Activated naive CD4-positive, alpha-beta T cell treated with anti-CD3 and anti-CD28 coated beads, Interleukin-2, amount 50 U/mL, for 16 hours (primary cell): ENCODE measurements around the gene FDXACB1.
"Not testable (repeated sequence)": the region's sequence is repeated elsewhere in the genome, so short reads cannot be mapped to it uniquely, and the experiment has no call there.

Source experiments
- DNase-seq: peaks from one replicate; pipeline ENCODE4 v3.0.0-alpha.2; 2020

The FDXACB1 gene

DNA sequence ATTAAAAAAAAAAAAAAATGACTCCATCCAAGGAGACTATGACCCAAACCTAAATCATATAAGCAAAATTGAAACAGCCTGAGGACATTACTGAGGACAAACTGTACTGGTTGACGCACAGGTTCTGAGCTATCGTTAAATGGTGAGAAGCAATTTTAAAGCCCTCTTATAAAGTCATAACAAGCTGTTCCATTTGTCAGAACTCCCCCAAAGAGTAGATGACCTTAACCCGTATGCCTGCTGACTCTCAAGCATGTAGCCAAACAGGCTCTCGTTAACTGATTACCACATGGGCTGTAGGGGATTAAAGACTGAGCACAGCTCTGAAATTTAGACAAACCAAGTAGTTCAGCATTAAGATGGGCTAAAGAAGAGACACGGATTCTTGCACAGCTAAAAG, 30.4 kb upstream of the FDXACB1 start:
- DNase-seq = no peak

- no peak for DNase-seq
Observed at GRCh38 chr11:111908639-111909305, 29.8 kb upstream of the FDXACB1 start.

GRCh38 chr11:111906680-111907079, 27.7 kb upstream of the FDXACB1 start:
- no peak for DNase-seq

- no peak for DNase-seq
Observed at GRCh38 chr11:111905411-111905810, 26.4 kb upstream of the FDXACB1 start.

DNA sequence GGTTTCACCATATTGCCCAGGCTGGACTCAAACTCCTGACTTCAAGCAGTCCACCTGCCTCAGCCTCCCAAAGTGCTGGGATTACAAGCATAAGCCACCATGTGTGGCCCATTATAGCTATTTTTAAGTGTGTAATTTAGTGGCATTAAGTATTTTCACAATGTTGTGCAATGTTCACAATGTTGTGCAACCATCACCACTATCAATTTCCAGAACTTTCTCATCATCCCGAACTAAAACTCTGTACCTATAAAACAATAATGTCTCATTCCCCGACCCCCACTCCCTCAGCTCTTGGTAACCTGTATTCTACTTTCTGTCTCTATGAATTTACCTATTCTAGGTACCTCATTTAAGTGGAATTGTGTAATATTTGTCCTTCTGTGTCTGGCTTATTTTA, 7.9 kb upstream of the FDXACB1 start:
- DNase-seq = no peak

GRCh38 chr11:111886032-111886431, 7.1 kb upstream of the FDXACB1 start:
- no peak for DNase-seq

DNA sequence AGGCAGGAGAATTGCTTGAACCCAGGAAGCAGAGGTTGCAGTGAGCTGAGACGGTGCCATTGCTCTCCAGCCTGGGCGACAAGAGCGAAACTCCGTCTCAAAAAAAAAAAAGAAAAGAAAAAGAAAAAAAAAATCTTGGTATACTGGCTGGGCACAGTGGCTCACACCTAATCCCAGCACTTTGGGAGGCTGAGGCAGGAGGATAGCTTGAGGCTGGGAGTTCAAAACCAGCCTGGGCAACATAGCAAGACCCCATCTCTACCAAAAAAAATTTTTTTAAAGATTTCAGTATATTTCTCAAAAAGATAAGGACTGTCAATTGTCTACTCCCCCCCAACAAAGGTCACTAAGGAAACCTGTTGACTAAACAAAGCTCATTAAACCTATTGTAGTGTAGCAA, 6.1 kb upstream of the FDXACB1 start:
- DNase-seq = not testable (repeated sequence)

- no peak for DNase-seq
Observed at GRCh38 chr11:111882202-111882601, 3.2 kb upstream of the FDXACB1 start.

DNA sequence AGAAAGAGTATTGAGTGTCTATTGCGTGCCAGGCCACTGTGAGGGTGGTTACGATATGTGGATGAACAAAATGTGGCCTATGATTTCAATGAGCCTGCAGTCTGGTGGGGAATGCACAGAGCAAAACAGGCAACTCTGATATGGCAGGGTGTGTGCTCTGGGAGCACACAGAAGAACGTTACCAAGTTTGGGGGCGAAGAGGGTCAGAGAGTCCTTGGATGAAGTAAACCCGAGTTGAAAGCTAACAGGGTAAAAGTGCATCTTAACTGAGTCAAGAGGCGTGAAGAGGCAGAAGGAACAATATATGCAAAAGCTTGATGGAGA, 634 bp upstream of the FDXACB1 start:
- DNase-seq = no peak

- no peak for DNase-seq
Observed at GRCh38 chr11:111878385-111878848, 548 bp downstream of the FDXACB1 start.

GRCh38 chr11:111871693-111872161, 7.2 kb downstream of the FDXACB1 start:
- no peak for DNase-seq

DNA sequence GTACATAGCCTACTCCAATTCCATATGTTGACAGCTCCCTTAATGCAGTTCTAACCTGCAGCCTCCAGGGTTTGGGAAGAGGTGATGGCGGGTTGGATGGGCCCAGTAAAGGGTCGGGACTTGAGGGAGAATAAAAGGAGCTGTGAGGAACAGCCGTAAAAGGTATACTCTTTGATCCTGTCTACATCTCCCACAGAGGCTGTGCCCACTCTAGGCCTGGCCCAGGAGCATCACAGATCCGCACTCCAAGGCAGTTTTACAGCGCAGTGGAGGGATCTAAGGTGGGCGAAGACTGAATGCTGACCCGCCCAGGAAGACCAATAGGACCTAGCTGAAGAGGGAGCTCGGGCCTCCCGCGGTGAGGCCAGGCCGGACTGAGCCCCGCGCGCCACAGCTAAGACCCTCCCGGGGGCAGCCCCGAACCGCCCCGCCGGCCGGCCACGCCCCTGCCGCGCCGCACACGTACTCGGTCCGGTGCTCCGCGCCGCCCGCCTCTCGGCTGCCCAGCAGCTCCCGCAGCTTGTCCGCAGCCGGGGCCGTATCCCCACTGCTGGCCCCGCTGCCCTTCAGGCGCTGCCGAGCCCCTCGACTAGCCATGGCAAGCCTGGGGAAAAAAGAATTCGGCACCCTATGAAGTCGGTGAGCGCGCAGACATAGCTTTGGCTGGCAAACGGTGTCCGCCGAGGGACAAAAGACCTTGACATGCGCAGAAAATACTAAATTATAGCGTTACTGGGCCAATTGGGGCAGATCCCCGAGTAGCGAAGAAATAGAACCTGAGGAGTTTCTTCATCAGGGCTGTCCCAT, 7.9 kb downstream of the FDXACB1 start, which contains the start of gene ALG9:
Gene ALG9 (minus strand): TSS at position 696 of the 807 bp plus-strand sequence. CDS start 99 bp downstream, at position 597.
- DNase-seq = peak; percentile 93

DNA sequence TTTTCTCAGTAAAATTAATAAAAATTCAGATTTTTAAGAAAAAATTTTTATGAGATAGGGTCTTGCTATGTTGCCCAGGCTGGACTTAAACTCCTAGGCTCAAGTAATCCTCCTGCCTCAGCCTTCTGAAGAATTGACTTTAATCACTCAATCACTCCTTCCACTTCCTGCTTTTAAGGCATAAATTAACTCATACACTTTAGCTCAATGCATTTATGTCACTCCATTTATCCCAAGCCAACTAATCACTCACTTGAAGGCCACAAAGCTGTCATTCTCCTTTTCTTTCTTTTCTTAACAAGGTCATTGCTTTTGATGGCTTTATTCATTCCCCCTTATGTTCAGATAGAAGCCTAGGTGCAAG, 8.5 kb downstream of the FDXACB1 start:
- no peak for DNase-seq

DNA sequence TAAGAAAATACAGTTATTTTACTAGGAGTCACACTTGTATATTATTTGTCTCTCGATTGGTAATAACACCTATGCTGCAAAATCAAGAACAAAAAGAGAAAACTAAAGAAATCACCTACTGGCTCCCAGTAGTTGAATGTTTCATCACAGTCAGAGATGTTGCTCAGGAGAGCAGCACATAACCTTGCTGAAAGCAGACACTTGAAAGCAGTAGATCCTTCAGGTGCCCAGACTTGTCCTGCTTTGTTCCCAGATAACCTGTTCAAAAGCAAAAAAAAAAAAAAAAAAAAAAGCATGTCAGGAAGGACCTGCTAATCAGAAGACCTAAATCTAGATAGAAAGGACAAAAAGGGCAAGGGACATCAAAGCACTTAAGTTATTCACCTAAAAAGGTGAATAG, 8.9 kb downstream of the FDXACB1 start:
- DNase-seq = no peak

DNA sequence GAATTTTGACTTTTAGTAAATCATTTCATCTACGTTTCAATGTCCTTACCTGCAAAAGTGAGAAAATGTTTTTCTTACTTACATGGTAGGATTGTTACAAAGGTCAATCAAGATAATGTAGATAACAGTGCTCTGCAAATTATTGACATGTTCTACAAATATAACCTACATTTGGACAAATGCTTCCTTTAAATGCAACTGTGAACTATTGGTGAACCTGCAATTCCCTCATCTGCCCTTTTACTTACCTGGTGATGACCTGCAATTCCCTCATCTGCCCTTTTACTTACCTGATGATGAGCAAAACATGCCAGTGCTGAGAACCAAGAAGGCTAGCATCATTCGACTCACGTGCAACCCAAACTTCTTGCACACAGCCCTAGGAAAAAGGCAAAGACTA, 18.7 kb downstream of the FDXACB1 start:
- no peak for DNase-seq

DNA sequence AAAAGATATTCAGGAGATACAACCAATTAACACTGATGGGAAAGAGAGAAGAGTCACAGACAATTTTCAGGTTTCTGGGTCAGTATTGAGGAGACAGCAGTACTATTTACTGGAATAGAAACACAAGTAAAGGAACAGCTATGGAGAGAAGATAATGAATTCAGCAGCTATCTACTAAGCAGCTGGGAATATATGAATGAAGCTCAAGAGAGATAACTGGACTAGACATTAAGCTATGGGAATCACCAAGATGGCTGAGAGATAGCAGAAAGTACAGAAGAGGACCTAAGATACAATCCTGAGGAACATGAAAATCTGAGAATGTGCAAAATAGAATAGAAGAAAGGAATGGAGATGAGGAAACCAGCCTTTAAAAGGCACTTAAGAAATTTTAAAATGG, 23.5 kb downstream of the FDXACB1 start:
- no peak for DNase-seq

GRCh38 chr11:111852103-111852502, 26.9 kb downstream of the FDXACB1 start:
- DNase-seq = no peak

- no peak for DNase-seq
Observed at GRCh38 chr11:111851636-111852035, 27.3 kb downstream of the FDXACB1 start.

DNA sequence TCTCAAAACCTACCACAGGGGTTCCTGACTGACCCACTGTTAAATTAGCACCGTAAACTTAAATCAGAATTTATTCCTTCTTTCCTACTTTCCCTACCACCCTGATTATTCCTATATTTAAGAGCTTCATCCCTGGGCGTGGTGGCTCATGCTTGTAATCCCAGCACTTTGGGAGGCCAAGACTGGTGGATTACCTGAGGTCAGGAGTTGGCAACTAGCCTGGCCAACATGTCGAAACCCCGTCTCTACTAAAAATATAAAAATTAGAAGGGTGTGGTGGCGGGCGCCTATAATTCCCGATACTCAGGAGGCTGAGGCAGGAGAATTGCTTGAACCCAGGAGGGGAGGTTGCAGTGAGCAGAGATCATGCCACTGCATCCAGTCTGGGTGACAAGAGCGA, 27.9 kb downstream of the FDXACB1 start:
- DNase-seq = no peak

- no peak for DNase-seq
Observed at GRCh38 chr11:111849631-111850030, 29.3 kb downstream of the FDXACB1 start.

- no peak for DNase-seq
Observed at GRCh38 chr11:111846636-111847035, 32.3 kb downstream of the FDXACB1 start.

- DNase-seq = no peak
Observed at GRCh38 chr11:111846063-111846462, 32.9 kb downstream of the FDXACB1 start.

DNA sequence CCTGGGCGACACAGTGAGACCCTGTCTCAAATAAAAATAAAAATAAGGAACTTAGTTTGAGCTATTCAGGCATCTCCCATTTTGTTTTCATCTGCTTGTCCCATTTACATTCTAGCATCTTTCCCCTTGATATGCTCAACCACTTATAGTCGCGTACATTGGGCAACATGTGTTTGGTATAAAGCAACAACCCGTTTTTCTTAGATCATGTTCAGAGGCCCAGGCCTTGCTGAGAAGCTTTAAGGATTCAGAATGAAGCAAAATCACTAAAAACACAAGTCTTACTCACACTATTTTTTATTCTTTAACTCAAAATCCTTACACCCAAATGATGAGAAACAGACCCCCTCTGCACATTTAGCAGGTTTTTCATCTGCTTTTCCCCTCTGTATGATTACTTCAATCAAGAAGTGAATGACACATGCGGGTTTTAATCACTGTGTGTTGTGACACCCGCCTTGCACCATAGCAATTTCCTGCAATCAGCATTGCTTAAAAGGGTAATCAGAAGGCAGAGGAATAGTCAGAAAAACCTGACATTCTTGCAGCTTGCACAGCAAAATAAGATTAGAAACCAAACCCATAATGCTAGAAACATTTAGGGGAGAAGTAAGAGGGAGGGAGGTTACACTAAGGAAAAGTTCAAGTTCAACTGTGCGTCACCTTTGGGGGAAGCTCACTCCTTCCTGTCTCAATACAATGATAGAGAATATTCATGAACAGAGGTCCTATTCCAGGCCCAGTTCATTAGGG, 33.5 kb downstream of the FDXACB1 start:
- DNase-seq = no peak

DNA sequence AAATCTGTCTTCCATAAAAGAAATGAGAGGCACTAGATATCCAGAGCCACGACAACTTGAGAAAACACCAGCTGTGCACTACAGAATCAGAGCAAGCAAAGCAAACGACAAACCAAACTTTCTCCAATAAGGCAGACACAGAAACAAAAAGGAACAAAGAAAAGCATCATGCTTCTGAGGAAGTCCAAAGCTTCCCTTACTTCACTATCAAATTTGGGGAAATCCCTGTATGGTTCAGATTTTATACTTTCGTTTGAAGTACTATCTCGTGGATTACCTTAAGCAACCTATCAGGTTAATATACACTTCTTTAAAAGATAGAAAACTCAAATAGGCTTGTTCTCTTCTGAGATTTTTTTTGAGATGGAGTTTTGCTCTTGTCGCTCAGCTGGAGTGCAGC, 35.3 kb downstream of the FDXACB1 start:
- DNase-seq = no peak
